NCI-H510A (cell line): Measurements from ENCODE around the gene CNGB1.
"Not testable (repeated sequence)": the region's sequence is repeated elsewhere in the genome, so short reads cannot be mapped to it uniquely, and the experiment has no call there.

Experiments used
- DNase-seq: peaks from one replicate; lab custom pipeline; 2025; lab: John Stamatoyannopoulos, UW

CNGB1 gene

GRCh38 chr16:57857991-57858390, 112.9 kb downstream of the CNGB1 start:
- DNase-seq: not testable (repeated sequence)

- no peak for DNase-seq
Observed at GRCh38 chr16:57855188-57855587, 115.7 kb downstream of the CNGB1 start.

- DNase-seq: no peak
Observed at GRCh38 chr16:57852189-57852588, 118.7 kb downstream of the CNGB1 start.

GRCh38 chr16:57848181-57848580, 122.7 kb downstream of the CNGB1 start:
- no peak for DNase-seq

- not testable (repeated sequence) for DNase-seq
Observed at GRCh38 chr16:57846931-57847330, 124.0 kb downstream of the CNGB1 start.

- DNase-seq: peak; percentile 49
Observed at GRCh38 chr16:57846078-57846697, 124.7 kb downstream of the CNGB1 start.

GRCh38 chr16:57845115-57845514, 125.8 kb downstream of the CNGB1 start:
- no peak for DNase-seq

- no peak for DNase-seq
Observed at GRCh38 chr16:57844416-57845030, 126.4 kb downstream of the CNGB1 start.

GRCh38 chr16:57843400-57843799, 127.5 kb downstream of the CNGB1 start:
- DNase-seq: no peak

- no peak for DNase-seq
Observed at GRCh38 chr16:57842601-57843000, 128.3 kb downstream of the CNGB1 start.

- DNase-seq: no peak
Observed at GRCh38 chr16:57840833-57841232, 130.1 kb downstream of the CNGB1 start.

GRCh38 chr16:57838161-57838560, 132.8 kb downstream of the CNGB1 start:
- no peak for DNase-seq

GRCh38 chr16:57837305-57838125, 133.4 kb downstream of the CNGB1 start:
- no peak for DNase-seq

GRCh38 chr16:57835439-57835838, 135.5 kb downstream of the CNGB1 start:
- DNase-seq: not testable (repeated sequence)

- DNase-seq: no peak
Observed at GRCh38 chr16:57834936-57835335, 136.0 kb downstream of the CNGB1 start.
